Liver (tissue), 3 donors: Measurements from ENCODE around the gene PLOD3.
A peak's percentile ranks its signal among the peaks of the same experiment; 100 is the strongest.

Experiments used
- ATF3 ChIP-seq: IDR thresholded peaks from 2 replicates; pipeline ENCODE4 v1.6.1; 2016; ENCODE audit warnings: antibody characterized with exemption
- CTCF ChIP-seq: fragments of 150-350 bp; IDR thresholded peaks from 2 replicates; pipeline ENCODE4 v1.5.1; 2017; ENCODE audit warnings: improper control_type of control experiment, low read depth, low read length; ENCODE audit not compliant: missing input control
- FOXA1 ChIP-seq: IDR thresholded peaks from 2 replicates; pipeline ENCODE4 v1.6.1; 2016; ENCODE audit warnings: antibody characterized with exemption
- JUND ChIP-seq, 2 donors: IDR thresholded peaks; 2 replicates each; pipeline ENCODE4 v1.6.1; 2016; ENCODE audit warnings: antibody characterized with exemption in 2 of 2
- RAD21 ChIP-seq, 2 donors: IDR thresholded peaks; 2 replicates each; pipeline ENCODE4 v1.6.1; 2016; ENCODE audit warnings: antibody characterized with exemption in 2 of 2, mild to moderate bottlenecking in 2 of 2
- REST ChIP-seq: IDR thresholded peaks from 2 replicates; pipeline ENCODE4 v1.6.1; 2016; ENCODE audit warnings: antibody characterized with exemption, mild to moderate bottlenecking
- SP1 ChIP-seq: IDR thresholded peaks from 2 replicates; pipeline ENCODE4 v1.6.1; 2018; ENCODE audit warnings: antibody characterized with exemption, mild to moderate bottlenecking
- TAF1 ChIP-seq: conservative IDR thresholded peaks from 2 replicates; pipeline ENCODE4 v1.6.1; 2016; ENCODE audit warnings: antibody characterized with exemption, mild to moderate bottlenecking
- YY1 ChIP-seq: IDR thresholded peaks from 2 replicates; pipeline ENCODE4 v1.6.1; 2016; ENCODE audit warnings: antibody characterized with exemption, mild to moderate bottlenecking
- ZBTB33 ChIP-seq: IDR thresholded peaks from 2 replicates; pipeline ENCODE4 v1.6.1; 2016; ENCODE audit warnings: antibody characterized with exemption
- donor health status: healthy.
- donor health status: healthy.

GRCh38 chr7:101243646-101244374 lies 26.4 kb upstream of the PLOD3 start:
- TF ChIP-seq RAD21 (IDR thresholded peaks at IDR 0.05): peak; percentile 80 to 84
- no peak for TF ChIP-seq SP1
- TF ChIP-seq CTCF: no peak
- TF ChIP-seq YY1: no peak
- no peak for TF ChIP-seq JUND (IDR thresholded peaks at IDR 0.05)
- no peak for TF ChIP-seq TAF1
- no peak for TF ChIP-seq REST
- TF ChIP-seq ZBTB33: no peak
- TF ChIP-seq ATF3: no peak
- no peak for TF ChIP-seq FOXA1
